ENCODE data around the gene ZFHX3. TPM values are rescaled to one million over a fixed set of nuclear protein-coding genes. Genes with fewer than 3 reads are reported as not detected.

The ZFHX3 gene
- total and polyA plus RNA-seq, 9 of the 15 experiments (the other 6 are each of a cell fraction or from before 2014, with no cell fraction given): 0.01 to 0.23 (median 0.06) TPM; not detected in 4

DNA sequence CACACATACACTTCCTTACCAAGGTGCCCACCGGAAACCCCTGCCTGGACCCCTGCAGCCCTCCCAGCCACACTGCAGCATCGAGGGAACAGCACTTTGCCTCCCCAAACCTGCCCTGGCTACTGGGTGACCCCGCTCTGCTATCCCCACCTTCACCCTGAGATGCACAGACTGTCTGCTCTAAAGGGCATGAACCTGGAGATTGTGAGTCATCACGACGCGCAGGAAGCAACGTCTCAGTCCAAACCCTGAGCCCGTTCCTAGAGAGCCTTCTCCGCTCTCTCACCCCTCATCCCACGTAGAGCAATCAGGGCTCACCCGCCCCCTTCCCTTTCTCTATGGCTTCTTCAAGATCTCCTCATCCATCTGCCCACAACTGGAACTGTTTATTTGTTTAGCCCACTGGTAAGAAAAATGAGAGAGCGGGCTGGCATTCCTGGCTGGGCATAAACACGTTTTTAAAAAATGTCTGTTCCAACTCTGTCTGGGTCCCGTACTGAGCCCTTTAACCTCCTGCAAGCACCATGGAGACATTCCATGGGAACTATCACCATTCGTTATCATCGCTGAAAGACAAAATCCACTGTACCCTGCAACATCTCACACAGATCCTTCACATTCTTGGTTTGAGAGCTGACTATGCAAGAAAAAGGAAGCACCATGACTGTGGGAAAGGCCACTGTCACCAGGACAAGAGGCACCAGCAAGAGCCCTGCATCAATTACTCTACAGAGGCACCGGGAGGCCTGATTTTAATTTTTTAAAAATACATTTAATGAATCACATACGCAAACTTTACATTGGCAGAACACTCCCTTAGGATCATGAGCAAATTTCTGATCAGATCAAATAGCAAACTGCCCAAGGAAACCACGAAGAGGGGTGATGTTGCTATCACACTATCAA is 28.2 kb downstream of the ZFHX3 start:
- Histone ChIP-seq H3K79me2 (ENCODE audit: control insufficient read depth, insufficient read depth, low read length) (no peaks in the 10 kb centered on the region), H3K36me3 (ENCODE audit: control insufficient read depth, insufficient read depth, low read length) (no peaks in the 10 kb centered on the region), H3K4me1 (replicated peaks in 1 of 2; ENCODE audit: control insufficient read depth in 2 of 2, insufficient read depth in 2 of 2, low read length in 2 of 2) (no peaks in the 10 kb centered on the region), H3K27me3 (ENCODE audit: control insufficient read depth in 2 of 2, insufficient read depth in 2 of 2, low read length in 2 of 2) (peaks cover 4 to 46% of the 10 kb centered on the region in 2 experiments; a peak in 4 of 5 replicates), H3K4me2 (ENCODE audit: insufficient read depth, low read length) (no peak overlapping the region), H2AFZ (ENCODE audit: low read depth, low read length) (no peak overlapping the region), H3K9me1 (ENCODE audit: control insufficient read depth, insufficient read depth, low read length) (no peaks in the 10 kb centered on the region), H3K27ac (ENCODE audit: extremely low read depth, low read depth, low read length) (no peak overlapping the region), H3K4me3 (no peak overlapping the region), H4K20me1 (replicated peaks; ENCODE audit: control insufficient read depth, insufficient read depth, low read length) (0 out of 2 replicates have a peak, but pooled peaks cover 8% of the 10 kb centered on the region), H3K9me3 (replicated peaks; ENCODE audit: control insufficient read depth, insufficient read depth, low read depth, low read length) (no peaks in the 10 kb centered on the region), H3K9ac (ENCODE audit: insufficient read depth in 1 of 2, low read depth in 2 of 2, low read length in 2 of 2) (no peak overlapping the region)
- intact Hi-C loops (cut with micrococcal nuclease): no loop called here
- peak in 1 of 4 experiments; percentile 7 for DNase-seq (ENCODE audit: extremely low read depth in 1 of 4, low spot score in 3 of 4)
- ChIA-PET POLR2A (no interaction called here), CTCF (ENCODE audit: low intra/inter-chr PET ratio) (no interaction called here)
- BruUV-seq (replicated peaks): no TSS peak
- 5% methylated on average over 18 of the region's 19 CpGs for WGBS (ENCODE audit: insufficient coverage, low coverage, missing lambda C conversion rate)
- FAIRE-seq: no peak
- in situ Hi-C loops (cut with MboI): no loop called here
- no peak for ATAC-seq
- TF ChIP-seq, protein P1, sequence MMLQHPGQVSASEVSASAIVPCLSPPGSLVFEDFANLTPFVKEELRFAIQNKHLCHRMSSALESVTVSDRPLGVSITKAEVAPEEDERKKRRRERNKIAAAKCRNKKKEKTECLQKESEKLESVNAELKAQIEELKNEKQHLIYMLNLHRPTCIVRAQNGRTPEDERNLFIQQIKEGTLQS (IDR thresholded peaks at IDR 0.05): peak; percentile 27; the same call in 1 of the 2 replicates
- TF ChIP-seq, protein P1 (CRISPR knock-in tag; conservative IDR thresholded peaks at IDR 0.05): no peak
- TF ChIP-seq ARID1B (IDR thresholded peaks at IDR 0.05): no peak
- 0 out of 2 replicates have a peak, but pooled peaks have one; percentile 20 for TF ChIP-seq CREB1 (IDR thresholded peaks at IDR 0.05)
- no peak for TF ChIP-seq CREB1 (CRISPR knock-in tag; IDR thresholded peaks at IDR 0.05)

Measured in K562 (cell line).